K562 (cell line): Measurements from ENCODE around the gene COPS4. TPM values are rescaled to one million over a fixed set of nuclear protein-coding genes. Genes with fewer than 3 reads are reported as not detected.

ENCODE experiments used
- ATAC-seq: fragments of 200-7000 bp; cut with Tn5 transposase; 3 replicates; pipeline ENCODE4 v1.9.1; 2020; ENCODE audit warnings: moderate library complexity
- BruUV-seq: library from RNA; stranded (reverse); fragments of 400-500 nt; replicated peaks from 2 replicates; lab custom pipeline; 2021; lab: Mats Ljungman, UMichigan
- CTCF ChIA-PET: fragments of 300-600 bp; formaldehyde crosslinking; extraction: SDS; loops from one replicate; lab custom pipeline; 2021; ENCODE audit warnings: low intra/inter-chr PET ratio; lab: Yijun Ruan, JAX
- POLR2A ChIA-PET: fragments of 300-600, 350-650 bp; sonication (Branson Sonifier 250); formaldehyde crosslinking; extraction: SDS; loops from one replicate; lab custom pipeline; 2021; ENCODE audit warnings: antibody characterized with exemption, inconsistent platforms; lab: Yijun Ruan, JAX
- DNase-seq, 4 experiments: peaks; one replicate each; pipeline versions ENCODE4 v3.0.0 to v3.0.0-alpha.2; 2011 to 2018; ENCODE audit warnings: low spot score in 3 of 4, mixed read lengths in 3 of 4; ENCODE audit errors: extremely low read depth in 1 of 4
- FAIRE-seq: peaks from 2 replicates; lab custom pipeline; 2011; peaks lifted over from hg19 to GRCh38; lab: Jason Lieb, UNC
- H2AFZ ChIP-seq: 2 replicates; pipeline ENCODE4 v1.6.0; 2011; ENCODE audit warnings: low read depth, low read length, control low read depth, inconsistent platforms
- H3K27ac ChIP-seq: fragments of 200-600 bp; 3 replicates; pipeline ENCODE4 v1.8.0; 2011; ENCODE audit warnings: low read depth, mild to moderate bottlenecking, control low read depth, inconsistent platforms, low read length, moderate library complexity, mixed read lengths; ENCODE audit errors: extremely low read depth
- H3K27me3 ChIP-seq, 2 experiments: fragments of 300-600 bp in 1 of 2; 2 replicates in 1 of 2; 3 replicates in 1 of 2; pipeline versions ENCODE4 v1.6.0 to v1.8.0; 2011; ENCODE audit warnings: inconsistent platforms in 2 of 2, low read length in 2 of 2, mild to moderate bottlenecking in 1 of 2, mixed read lengths in 1 of 2, moderate library complexity in 1 of 2; ENCODE audit not compliant: control insufficient read depth in 2 of 2, insufficient read depth in 2 of 2
- H3K36me3 ChIP-seq: fragments of 300-600 bp; 3 replicates; pipeline ENCODE4 v1.8.0; 2011; ENCODE audit warnings: mild to moderate bottlenecking, low read length, inconsistent platforms; ENCODE audit not compliant: control insufficient read depth, insufficient read depth
- H3K4me1 ChIP-seq, 2 experiments: fragments of 200-600 bp in 1 of 2; replicated peaks in 1 of 2; 2 replicates in 1 of 2; 3 replicates in 1 of 2; pipeline versions ENCODE4 v1.5.1 to v1.8.0; 2011; ENCODE audit warnings: inconsistent platforms in 2 of 2, low read length in 2 of 2, mild to moderate bottlenecking in 1 of 2, mixed read lengths in 1 of 2, moderate library complexity in 1 of 2; ENCODE audit not compliant: control insufficient read depth in 2 of 2, insufficient read depth in 2 of 2
- H3K4me2 ChIP-seq: 2 replicates; pipeline ENCODE4 v1.6.1; 2011; ENCODE audit warnings: low read length, control low read depth, inconsistent platforms, mixed read lengths; ENCODE audit not compliant: insufficient read depth
- H3K4me3 ChIP-seq: fragments of 200-600 bp; sonication (generic), shearing (Covaris generic); 2 replicates; pipeline ENCODE4 v1.5.1; 2016; ENCODE audit warnings: control low read depth, inconsistent platforms
- H3K79me2 ChIP-seq: fragments of 200-600 bp; 3 replicates; pipeline ENCODE4 v1.8.0; 2011; ENCODE audit warnings: low read length, inconsistent platforms; ENCODE audit not compliant: control insufficient read depth, insufficient read depth
- H3K9ac ChIP-seq, 2 experiments: 2 replicates each; pipeline versions ENCODE4 v1.6.0 to v1.6.1; 2011; ENCODE audit warnings: low read depth in 2 of 2, low read length in 2 of 2, control low read depth in 1 of 2, inconsistent platforms in 1 of 2, mild to moderate bottlenecking in 1 of 2, mixed read lengths in 1 of 2; ENCODE audit not compliant: insufficient read depth in 1 of 2
- H3K9me1 ChIP-seq: one replicate; pipeline ENCODE4 v1.6.0; 2011; ENCODE audit warnings: inconsistent platforms, mild to moderate bottlenecking, low read length, moderate library complexity; ENCODE audit not compliant: control insufficient read depth, insufficient read depth
- H3K9me3 ChIP-seq: replicated peaks from 2 replicates; pipeline ENCODE4 v1.5.1; 2011; ENCODE audit warnings: low read depth, low read length, inconsistent platforms; ENCODE audit not compliant: control insufficient read depth, insufficient read depth
- H4K20me1 ChIP-seq: replicated peaks from 2 replicates; pipeline ENCODE4 v1.6.1; 2011; ENCODE audit warnings: low read length, inconsistent platforms, mixed read lengths; ENCODE audit not compliant: control insufficient read depth, insufficient read depth
- C11orf30 ChIP-seq: fragments of 450-650 bp; IDR thresholded peaks from 2 replicates; pipeline ENCODE4 v1.6.1; 2016; ENCODE audit warnings: low read depth, mild to moderate bottlenecking
- CREB3L1 ChIP-seq: fragments of 450-650 bp; IDR thresholded peaks from 2 replicates; pipeline ENCODE4 v1.6.1; 2014; ENCODE audit warnings: low read depth, mild to moderate bottlenecking, moderate library complexity, borderline replicate concordance
- ERF ChIP-seq: fragments of 450-650 bp; formaldehyde crosslinking; IDR thresholded peaks from 2 replicates; pipeline ENCODE4 v1.4.0; 2020; ENCODE audit warnings: mild to moderate bottlenecking, mixed read lengths
- GMEB1 ChIP-seq: fragments of 250-450 bp; sonication (Bioruptor Pico); IDR thresholded peaks from 2 replicates; pipeline ENCODE4 v1.4.0; 2020; ENCODE audit warnings: mild to moderate bottlenecking
- TOE1 ChIP-seq, 2 experiments: fragments of 450-650 bp in 1 of 2; sonication (generic) in 1 of 2; formaldehyde crosslinking in 1 of 2; IDR thresholded peaks; 2 replicates each; pipeline versions ENCODE4 v1.7.1 to v1.8.0; 2016 to 2022; ENCODE audit warnings: borderline replicate concordance in 2 of 2, mild to moderate bottlenecking in 2 of 2, antibody characterized with exemption in 1 of 2, inconsistent platforms in 1 of 2, low read depth in 1 of 2, missing genetic modification reagents in 1 of 2, moderate library complexity in 1 of 2
- ZNF316 ChIP-seq: fragments of 450-650 bp; IDR thresholded peaks from 2 replicates; pipeline ENCODE4 v1.6.1; 2016
- ZNF780A ChIP-seq: fragments of 250-450 bp; sonication (Bioruptor Pico); IDR thresholded peaks from 2 replicates; pipeline ENCODE4 v1.5.0; 2021; ENCODE audit warnings: mild to moderate bottlenecking
- WGBS: fragments of 100-300 bp; shearing (Covaris generic); methylation state at CpG from one replicate; pipeline ENCODE4 v1.1.6; 2016; ENCODE audit warnings: low coverage, mixed read lengths; ENCODE audit not compliant: insufficient coverage; ENCODE audit errors: missing lambda C conversion rate; 5-methylcytosine and 5-hydroxymethylcytosine counted together
- in situ Hi-C: fragments of 300-500 bp; cut with MboI; formaldehyde crosslinking; loops from 4 replicates; pipeline ENCODE4 v1.15.0; 2018; ENCODE audit warnings: inconsistent platforms, mixed read lengths
- intact Hi-C: fragments of 100-400 bp; cut with micrococcal nuclease; formaldehyde crosslinking; loops from 2 replicates; pipeline ENCODE4 v1.14.2; 2022
- polyA plus RNA-seq, 8 experiments: library from polyadenylated mRNA; depleted of rRNA in 4 of 8; stranded (reverse) in 5 of 8; unstranded in 3 of 8; fragments of >200 nt; fragmentation: Nextera tagmentation in 2 of 8; fragmentation: Illumina TruSeq in 1 of 8; extraction: Ambion mirVana in 2 of 8; extraction: Trizol in 1 of 8; gene quantifications; 2 replicates each; pipeline versions ENCODE4 v1.2.1 to v1.2.3, GENCODE V29; 2011 to 2014; ENCODE audit warnings: inconsistent platforms in 1 of 8, missing spikeins in 1 of 8
- total RNA-seq, 7 experiments: library from RNA; depleted of rRNA in 6 of 7; stranded (reverse); fragments of >200 nt in 6 of 7; fragmentation: Illumina TruSeq in 2 of 7; extraction: Trizol in 2 of 7; gene quantifications; 2 replicates each; pipeline versions ENCODE4 v1.2.1 to v1.2.3, GENCODE V29; 2011 to 2021; ENCODE audit warnings: low replicate concordance in 1 of 7
- TF ChIP-seq, protein P1 (sequence below): fragments of 250-450 bp; sonication (Bioruptor Pico); IDR thresholded peaks from 2 replicates; pipeline ENCODE4 v1.8.0; 2022; ENCODE audit warnings: inconsistent platforms
- TF ChIP-seq, protein P2 (sequence below): fragments of 250-450 bp; sonication (Bioruptor Pico); IDR thresholded peaks from 2 replicates; pipeline ENCODE4 v1.5.0; 2020; ENCODE audit warnings: mild to moderate bottlenecking

Gene COPS4
- total and polyA plus RNA-seq, 9 of the 15 experiments (the other 6 are each of a cell fraction or from before 2014, with no cell fraction given) = 44.7 to 180 (median 70.9) TPM

- no peak for FAIRE-seq
- no TSS peak for BruUV-seq
- 4% methylated on average over 2 of the region's 2 CpGs for WGBS
- no peaks in the 10 kb centered on the region for H3K4me1 ChIP-seq
- H3K9ac ChIP-seq = no peak overlapping the region
- ChIA-PET POLR2A (no interaction called here), CTCF (interaction anchor here (0.6 kb wide), 1 partner anchor 22 kb away, joined by 4 read pairs; no protein-coding TSS in a partner anchor)
- ATAC-seq = no peak
- no peak overlapping the region for H3K27ac ChIP-seq
- in situ Hi-C loops (no loop called here), intact Hi-C loops (no loop called here)
- peaks cover 6 to 8% of the 10 kb centered on the region in 2 experiments; a peak in 3 of 5 replicates for H3K27me3 ChIP-seq
- H3K4me2 ChIP-seq = no peak overlapping the region
- TF ChIP-seq C11orf30 (peak; percentile 29; the same call in 1 of the 2 replicates), ERF (CRISPR knock-in tag) (no peak), ZNF316 (peak; percentile 53; the same call in 1 of the 2 replicates)
- H3K9me3 ChIP-seq = no peaks in the 10 kb centered on the region
- H3K36me3 ChIP-seq = no peaks in the 10 kb centered on the region
- no peak overlapping the region for H2AFZ ChIP-seq
- H3K4me3 ChIP-seq = no peak overlapping the region
- H3K79me2 ChIP-seq = no peaks in the 10 kb centered on the region
- DNase-seq = no peak
- no peaks in the 10 kb centered on the region for H3K9me1 ChIP-seq
- no peaks in the 10 kb centered on the region for H4K20me1 ChIP-seq
Measured at GRCh38 chr4:83096397-83096796, 61.4 kb downstream of the COPS4 start.

- Histone ChIP-seq H3K9me1 (no peaks in the 10 kb centered on the region), H2AFZ (no peak overlapping the region; the same call in 1 of the 2 replicates), H3K9me3 (no peaks in the 10 kb centered on the region), H3K4me2 (no peak overlapping the region), H4K20me1 (no peaks in the 10 kb centered on the region), H3K9ac (no peak overlapping the region), H3K27ac (no peak overlapping the region), H3K4me1 (no peaks in the 10 kb centered on the region; a peak in 1 of 5 replicates), H3K36me3 (no peaks in the 10 kb centered on the region), H3K79me2 (no peaks in the 10 kb centered on the region), H3K4me3 (no peak overlapping the region), H3K27me3 (no peaks in the 10 kb centered on the region)
- DNase-seq (no peak), ATAC-seq (no peak), FAIRE-seq (no peak)
- CTCF ChIA-PET = no interaction called here
- intact Hi-C loops = no loop called here
- 29% methylated on average over 7 of the region's 7 CpGs for WGBS
- no TSS peak for BruUV-seq
- in situ Hi-C loops = no loop called here
- POLR2A ChIA-PET = no interaction called here
- TF ChIP-seq TOE1 (IDR thresholded peaks at IDR 0.05; ENCODE audit: borderline replicate concordance) (no peak), TOE1 (CRISPR knock-in tag; IDR thresholded peaks at IDR 0.05; ENCODE audit: borderline replicate concordance, low read depth) (no peak), GMEB1 (CRISPR knock-in tag) (no peak), ZNF780A (no peak), CREB3L1 (no peak)
- TF ChIP-seq, protein P1, sequence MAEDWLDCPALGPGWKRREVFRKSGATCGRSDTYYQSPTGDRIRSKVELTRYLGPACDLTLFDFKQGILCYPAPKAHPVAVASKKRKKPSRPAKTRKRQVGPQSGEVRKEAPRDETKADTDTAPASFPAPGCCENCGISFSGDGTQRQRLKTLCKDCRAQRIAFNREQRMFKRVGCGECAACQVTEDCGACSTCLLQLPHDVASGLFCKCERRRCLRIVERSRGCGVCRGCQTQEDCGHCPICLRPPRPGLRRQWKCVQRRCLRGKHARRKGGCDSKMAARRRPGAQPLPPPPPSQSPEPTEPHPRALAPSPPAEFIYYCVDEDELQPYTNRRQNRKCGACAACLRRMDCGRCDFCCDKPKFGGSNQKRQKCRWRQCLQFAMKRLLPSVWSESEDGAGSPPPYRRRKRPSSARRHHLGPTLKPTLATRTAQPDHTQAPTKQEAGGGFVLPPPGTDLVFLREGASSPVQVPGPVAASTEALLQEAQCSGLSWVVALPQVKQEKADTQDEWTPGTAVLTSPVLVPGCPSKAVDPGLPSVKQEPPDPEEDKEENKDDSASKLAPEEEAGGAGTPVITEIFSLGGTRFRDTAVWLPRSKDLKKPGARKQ (CRISPR knock-in tag) = no peak
- TF ChIP-seq, protein P2, sequence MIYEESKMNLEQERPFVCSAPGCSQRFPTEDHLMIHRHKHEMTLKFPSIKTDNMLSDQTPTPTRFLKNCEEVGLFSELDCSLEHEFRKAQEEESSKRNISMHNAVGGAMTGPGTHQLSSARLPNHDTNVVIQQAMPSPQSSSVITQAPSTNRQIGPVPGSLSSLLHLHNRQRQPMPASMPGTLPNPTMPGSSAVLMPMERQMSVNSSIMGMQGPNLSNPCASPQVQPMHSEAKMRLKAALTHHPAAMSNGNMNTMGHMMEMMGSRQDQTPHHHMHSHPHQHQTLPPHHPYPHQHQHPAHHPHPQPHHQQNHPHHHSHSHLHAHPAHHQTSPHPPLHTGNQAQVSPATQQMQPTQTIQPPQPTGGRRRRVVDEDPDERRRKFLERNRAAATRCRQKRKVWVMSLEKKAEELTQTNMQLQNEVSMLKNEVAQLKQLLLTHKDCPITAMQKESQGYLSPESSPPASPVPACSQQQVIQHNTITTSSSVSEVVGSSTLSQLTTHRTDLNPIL (CRISPR knock-in tag) = no peak
Measured at GRCh38 chr4:83104991-83105390, 70.0 kb downstream of the COPS4 start.
